B cell (primary cell): Measurements from ENCODE around the gene UQCC3. TPM values are rescaled to one million over a fixed set of nuclear protein-coding genes. Genes with fewer than 3 reads are reported as not detected.

ENCODE experiments used
- ATAC-seq: fragments of 200-7000 bp; cut with Tn5 transposase; one replicate; pipeline ENCODE4 v1.10.0; 2021; ENCODE audit warnings: low read depth, mild to moderate bottlenecking, moderate number of reproducible peaks, moderate library complexity
- CTCF ChIA-PET: fragments of 350-600 bp; sonication (Branson Sonifier 250); formaldehyde crosslinking; loops from one replicate; lab custom pipeline; 2021; ENCODE audit warnings: antibody characterized with exemption, inconsistent platforms; lab: Charles Lee
- POLR2A ChIA-PET: fragments of 350-600 bp; sonication (Branson Sonifier 250); formaldehyde crosslinking; loops from one replicate; lab custom pipeline; 2021; ENCODE audit warnings: antibody characterized with exemption; lab: Charles Lee
- DNase-seq: peaks from one replicate; pipeline ENCODE4 v3.0.0; 2013
- H2AFZ ChIP-seq: 2 replicates; pipeline ENCODE4 v1.6.1; 2012; ENCODE audit warnings: mild to moderate bottlenecking, low read depth, low read length; ENCODE audit not compliant: insufficient read depth, poor library complexity, severe bottlenecking
- H3K27ac ChIP-seq, 2 donors: 1 replicate in 1 of 2; 2 replicates in 1 of 2; pipeline ENCODE4 v1.5.1; 2012 to 2013; ENCODE audit warnings: low read length in 2 of 2, mild to moderate bottlenecking in 2 of 2, moderate library complexity in 1 of 2
- H3K27me3 ChIP-seq, 4 experiments: fragments of 200-600 bp in 1 of 4; sonication (generic) in 1 of 4; replicated peaks in 1 of 4; 1 replicate in 2 of 4; 2 replicates in 2 of 4; pipeline versions ENCODE4 v1.6.1 to v1.7.0; 2013 to 2016; ENCODE audit warnings: low read length in 3 of 4, mild to moderate bottlenecking in 2 of 4, mixed read lengths in 1 of 4, moderate library complexity in 1 of 4; ENCODE audit not compliant: insufficient read depth in 4 of 4, control insufficient read depth in 3 of 4; ENCODE audit errors: control extremely low read depth in 1 of 4
- H3K36me3 ChIP-seq, 2 experiments: replicated peaks in 1 of 2; 1 replicate in 1 of 2; 2 replicates in 1 of 2; pipeline versions ENCODE4 v1.6.1 to v1.7.1; 2013; ENCODE audit warnings: low read length in 1 of 2; ENCODE audit not compliant: insufficient read depth in 2 of 2, control insufficient read depth in 1 of 2; ENCODE audit errors: control extremely low read depth in 1 of 2, extremely low read depth in 1 of 2
- H3K4me1 ChIP-seq, 2 donors: fragments of 200-600 bp in 1 of 2; sonication (generic) in 1 of 2; 1 replicate in 1 of 2; 2 replicates in 1 of 2; pipeline versions ENCODE4 v1.5.1 to v1.6.1; 2013 to 2017; ENCODE audit warnings: low read length in 2 of 2; ENCODE audit not compliant: control insufficient read depth in 2 of 2, insufficient read depth in 2 of 2
- H3K4me2 ChIP-seq: replicated peaks from 2 replicates; pipeline ENCODE3; 2012; ENCODE audit warnings: mild to moderate bottlenecking, low read depth, low read length; ENCODE audit not compliant: poor library complexity, severe bottlenecking
- H3K4me3 ChIP-seq, 5 experiments: fragments of 200-600 bp in 1 of 5; sonication (generic) in 1 of 5; 1 replicate in 3 of 5; 2 replicates in 2 of 5; pipeline versions ENCODE4 v1.5.1 to v1.7.0; 2011 to 2016; ENCODE audit warnings: low read length in 4 of 5, mild to moderate bottlenecking in 4 of 5, low read depth in 2 of 5, control low read depth in 1 of 5, moderate library complexity in 1 of 5; ENCODE audit not compliant: insufficient read depth in 1 of 5; ENCODE audit errors: control extremely low read depth in 1 of 5, extremely low read depth in 1 of 5
- H3K79me2 ChIP-seq: fragments of 200-600 bp; sonication (generic); one replicate; pipeline ENCODE4 v1.6.0; 2016; ENCODE audit warnings: low read length; ENCODE audit not compliant: control insufficient read depth, insufficient read depth
- H3K9ac ChIP-seq: fragments of 200-600 bp; sonication (generic); 2 replicates; pipeline ENCODE4 v1.6.1; 2017; ENCODE audit warnings: mild to moderate bottlenecking, low read length, moderate library complexity
- H3K9me3 ChIP-seq, 3 donors: one replicate each; pipeline versions ENCODE4 v1.6.1 to v1.7.1; 2013; ENCODE audit warnings: low read length in 2 of 3; ENCODE audit not compliant: control insufficient read depth in 2 of 3, insufficient read depth in 1 of 3; ENCODE audit errors: control extremely low read depth in 1 of 3
- H4K20me1 ChIP-seq: 2 replicates; pipeline ENCODE4 v1.6.0; 2012; ENCODE audit warnings: mild to moderate bottlenecking, low read length; ENCODE audit not compliant: insufficient read depth, control insufficient read depth, poor library complexity, severe bottlenecking
- H3K27ac Mint-ChIP-seq: one replicate; pipeline ENCODE4 v1.8.0; 2021; ENCODE audit warnings: mixed read lengths
- H3K27me3 Mint-ChIP-seq: one replicate; pipeline ENCODE4 v1.8.0; 2021; ENCODE audit warnings: mixed read lengths
- H3K4me1 Mint-ChIP-seq: one replicate; pipeline ENCODE4 v1.8.0; 2021; ENCODE audit warnings: mixed read lengths
- H3K4me3 Mint-ChIP-seq: one replicate; pipeline ENCODE4 v1.8.0; 2021; ENCODE audit warnings: mixed read lengths
- H3K9me3 Mint-ChIP-seq: one replicate; pipeline ENCODE4 v1.8.0; 2022; ENCODE audit warnings: mixed read lengths; ENCODE audit not compliant: insufficient read depth
- EZH2 ChIP-seq: IDR thresholded peaks from 2 replicates; pipeline ENCODE4 v1.6.1; 2012; ENCODE audit warnings: borderline replicate concordance, low read depth, mild to moderate bottlenecking, moderate library complexity, low read length; ENCODE audit not compliant: insufficient read depth, poor library complexity, severe bottlenecking
- WGBS: methylation state at CpG from one replicate; pipeline ENCODE4 v1.1.5; 2013; ENCODE audit warnings: missing lambda C conversion rate; ENCODE audit not compliant: insufficient coverage; 5-methylcytosine and 5-hydroxymethylcytosine counted together
- intact Hi-C: fragments of 100-400 bp; cut with micrococcal nuclease; formaldehyde crosslinking; loops from one replicate; pipeline ENCODE4 v1.10.0; 2022
- polyA plus RNA-seq: library from polyadenylated mRNA; depleted of rRNA; stranded (reverse); fragments of >200 nt; gene quantifications from 2 replicates; pipeline ENCODE4 v1.2.3, GENCODE V29; 2012
- total RNA-seq, 2 donors: library from RNA; stranded (reverse); fragments of 120-200 nt in 1 of 2; gene quantifications; 1 replicate in 1 of 2; 2 replicates in 1 of 2; pipeline versions ENCODE4 v1.2.3 to v1.2.4, GENCODE V29; 2013 to 2022
- TF ChIP-seq, protein P1 (sequence below): fragments of 200-600 bp; IDR thresholded peaks from one replicate; pipeline ENCODE4 v1.8.0; 2022; ENCODE audit warnings: antibody characterized with exemption, mild to moderate bottlenecking

The UQCC3 gene
- total and polyA plus RNA-seq, 2 donors (not counting 1 experiment from before 2014, with no cell fraction given) = 5.6 to 6.5 TPM

GRCh38 chr11:62706850-62707247 is 35.4 kb downstream of the UQCC3 start:
- H3K9me3 Mint-ChIP-seq = no peaks in the 10 kb centered on the region
- Histone ChIP-seq H3K9ac (peak overlapping the region; percentile 83), H4K20me1 (no peaks in the 10 kb centered on the region), H2AFZ (peak overlapping the region; percentile 86), H3K36me3 (peaks cover 0 to 13% of the 10 kb centered on the region in 2 experiments), H3K27ac (no peak overlapping the region), H3K4me2 (peak overlapping the region; percentile 95), H3K4me3 (peak overlapping the region in 4 of 5 experiments; percentile 65 to 86 (median 68)), H3K9me3 (no peaks in the 10 kb centered on the region), H3K4me1 (peaks cover 39 to 50% of the 10 kb centered on the region in 2 donors), H3K27me3 (no peaks in the 10 kb centered on the region), H3K79me2 (peaks cover 25% of the 10 kb centered on the region)
- ATAC-seq (no peak), DNase-seq (no peak)
- CTCF ChIA-PET = interaction anchor here (0.7 to 3.3 kb wide), 8 partner anchors 12 to 174 kb away, joined by 3 to 13 read pairs (median 4); partner anchors contain the start of genes HNRNPUL2, SLC3A2 and TTC9C
- 94% methylated on average over 7 of the region's 8 CpGs for WGBS
- no peaks in the 10 kb centered on the region for H3K27me3 Mint-ChIP-seq
- intact Hi-C loops = loop anchor here (1.0 to 5.0 kb wide), 6 partner anchors 42 to 174 kb away; partner anchors contain the start of genes C11orf98, CSKMT, EEF1G and ROM1
- peaks cover 51% of the 10 kb centered on the region for H3K4me1 Mint-ChIP-seq
- H3K4me3 Mint-ChIP-seq = peak overlapping the region; percentile 92
- peak overlapping the region; percentile 82 for H3K27ac Mint-ChIP-seq
- no peak for TF ChIP-seq EZH2
- TF ChIP-seq, protein P1, sequence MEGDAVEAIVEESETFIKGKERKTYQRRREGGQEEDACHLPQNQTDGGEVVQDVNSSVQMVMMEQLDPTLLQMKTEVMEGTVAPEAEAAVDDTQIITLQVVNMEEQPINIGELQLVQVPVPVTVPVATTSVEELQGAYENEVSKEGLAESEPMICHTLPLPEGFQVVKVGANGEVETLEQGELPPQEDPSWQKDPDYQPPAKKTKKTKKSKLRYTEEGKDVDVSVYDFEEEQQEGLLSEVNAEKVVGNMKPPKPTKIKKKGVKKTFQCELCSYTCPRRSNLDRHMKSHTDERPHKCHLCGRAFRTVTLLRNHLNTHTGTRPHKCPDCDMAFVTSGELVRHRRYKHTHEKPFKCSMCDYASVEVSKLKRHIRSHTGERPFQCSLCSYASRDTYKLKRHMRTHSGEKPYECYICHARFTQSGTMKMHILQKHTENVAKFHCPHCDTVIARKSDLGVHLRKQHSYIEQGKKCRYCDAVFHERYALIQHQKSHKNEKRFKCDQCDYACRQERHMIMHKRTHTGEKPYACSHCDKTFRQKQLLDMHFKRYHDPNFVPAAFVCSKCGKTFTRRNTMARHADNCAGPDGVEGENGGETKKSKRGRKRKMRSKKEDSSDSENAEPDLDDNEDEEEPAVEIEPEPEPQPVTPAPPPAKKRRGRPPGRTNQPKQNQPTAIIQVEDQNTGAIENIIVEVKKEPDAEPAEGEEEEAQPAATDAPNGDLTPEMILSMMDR = no peak
- POLR2A ChIA-PET = interaction anchor here (0.6 to 6.5 kb wide), 12 partner anchors 21 to 174 kb away, joined by 3 to 66 read pairs (median 4); partner anchors contain the start of genes B3GAT3, C11orf98, CSKMT and HNRNPUL2

- Mint-ChIP-seq H3K4me3 (peak within 1 kb of the TSS; percentile 92), H3K27ac (peak within 1 kb of the TSS; percentile 95), H3K4me1 (peaks cover 55% of the 10 kb centered on the region), H3K27me3 (no peaks in the 10 kb centered on the region), H3K9me3 (no peaks in the 10 kb centered on the region)
- Histone ChIP-seq H3K36me3 (peaks cover 0 to 18% of the 10 kb centered on the region in 2 experiments), H3K27me3 (no peaks in the 10 kb centered on the region), H3K4me3 (peak within 1 kb of the TSS; percentile 39 to 91 (median 69)), H3K9ac (peak within 1 kb of the TSS; percentile 89), H3K27ac (peak within 1 kb of the TSS; percentile 90 to 93), H3K79me2 (peaks cover 25% of the 10 kb centered on the region), H4K20me1 (no peaks in the 10 kb centered on the region), H3K4me1 (peaks cover 39 to 52% of the 10 kb centered on the region in 2 donors), H3K9me3 (no peaks in the 10 kb centered on the region), H2AFZ (peak within 1 kb of the TSS; percentile 99), H3K4me2 (peak within 1 kb of the TSS; percentile 95)
- intact Hi-C loops = loop anchor here (2.0 to 5.0 kb wide), 4 partner anchors 115 to 173 kb away; partner anchors contain the start of genes EEF1G, SLC3A2 and TUT1
- 93% methylated on average over 9 of the region's 10 CpGs for WGBS
- ChIA-PET POLR2A (interaction anchor here (0.6 to 6.5 kb wide), 8 partner anchors 20 to 174 kb away, joined by 3 to 66 read pairs (median 7); partner anchors contain the start of genes B3GAT3, C11orf98, CSKMT and HNRNPUL2), CTCF (interaction anchor here (0.7 to 3.3 kb wide), 8 partner anchors 10 to 174 kb away, joined by 3 to 13 read pairs (median 4); partner anchors contain the start of genes HNRNPUL2, SLC3A2 and TTC9C)
- DNase-seq (peak; percentile 52), ATAC-seq (no peak)
- TF ChIP-seq, protein P1 = no peak
- TF ChIP-seq EZH2 = no peak
Observed at GRCh38 chr11:62707277-62707861, 35.9 kb downstream of the UQCC3 start, which contains the start of the genes BSCL2 and GNG3. Gene BSCL2, minus strand, starts transcription at chr11:62707424. Its CDS starts 229 bp downstream, at chr11:62707195. Gene GNG3, plus strand, starts transcription at chr11:62707676. Its CDS starts 620 bp downstream, at chr11:62708296.
